ENCODE data around the gene GPR142.

GPR142 gene

DNA sequence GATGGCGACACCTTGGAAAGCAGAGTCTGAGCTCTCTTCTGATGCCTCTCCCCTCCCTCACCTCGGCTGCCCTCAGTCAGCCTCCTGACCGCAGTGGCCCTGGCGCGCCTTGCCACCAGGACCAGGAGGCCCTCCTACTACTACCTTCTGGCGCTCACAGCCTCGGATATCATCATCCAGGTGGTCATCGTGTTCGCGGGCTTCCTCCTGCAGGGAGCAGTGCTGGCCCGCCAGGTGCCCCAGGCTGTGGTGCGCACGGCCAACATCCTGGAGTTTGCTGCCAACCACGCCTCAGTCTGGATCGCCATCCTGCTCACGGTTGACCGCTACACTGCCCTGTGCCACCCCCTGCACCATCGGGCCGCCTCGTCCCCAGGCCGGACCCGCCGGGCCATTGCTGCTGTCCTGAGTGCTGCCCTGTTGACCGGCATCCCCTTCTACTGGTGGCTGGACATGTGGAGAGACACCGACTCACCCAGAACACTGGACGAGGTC lies 4.4 kb downstream of the GPR142 start:
- DNase-seq (ENCODE audit: low read depth) = no peak

DNA sequence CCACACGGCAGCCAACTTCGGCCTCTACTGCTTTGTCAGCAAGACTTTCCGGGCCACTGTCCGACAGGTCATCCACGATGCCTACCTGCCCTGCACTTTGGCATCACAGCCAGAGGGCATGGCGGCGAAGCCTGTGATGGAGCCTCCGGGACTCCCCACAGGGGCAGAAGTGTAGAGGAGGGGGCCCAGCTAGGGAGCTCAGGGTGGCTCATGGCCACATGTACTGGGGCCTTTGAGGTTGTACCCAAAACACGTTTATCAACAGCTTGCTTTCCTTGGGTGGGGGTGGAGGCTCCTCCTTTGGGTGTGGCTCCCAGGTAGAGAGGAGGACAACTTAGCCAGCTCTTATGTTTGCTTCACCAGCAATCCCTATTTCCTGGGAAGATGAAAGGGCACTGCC lies 5.1 kb downstream of the GPR142 start:
- DNase-seq (ENCODE audit: low read depth) = no peak

DNA sequence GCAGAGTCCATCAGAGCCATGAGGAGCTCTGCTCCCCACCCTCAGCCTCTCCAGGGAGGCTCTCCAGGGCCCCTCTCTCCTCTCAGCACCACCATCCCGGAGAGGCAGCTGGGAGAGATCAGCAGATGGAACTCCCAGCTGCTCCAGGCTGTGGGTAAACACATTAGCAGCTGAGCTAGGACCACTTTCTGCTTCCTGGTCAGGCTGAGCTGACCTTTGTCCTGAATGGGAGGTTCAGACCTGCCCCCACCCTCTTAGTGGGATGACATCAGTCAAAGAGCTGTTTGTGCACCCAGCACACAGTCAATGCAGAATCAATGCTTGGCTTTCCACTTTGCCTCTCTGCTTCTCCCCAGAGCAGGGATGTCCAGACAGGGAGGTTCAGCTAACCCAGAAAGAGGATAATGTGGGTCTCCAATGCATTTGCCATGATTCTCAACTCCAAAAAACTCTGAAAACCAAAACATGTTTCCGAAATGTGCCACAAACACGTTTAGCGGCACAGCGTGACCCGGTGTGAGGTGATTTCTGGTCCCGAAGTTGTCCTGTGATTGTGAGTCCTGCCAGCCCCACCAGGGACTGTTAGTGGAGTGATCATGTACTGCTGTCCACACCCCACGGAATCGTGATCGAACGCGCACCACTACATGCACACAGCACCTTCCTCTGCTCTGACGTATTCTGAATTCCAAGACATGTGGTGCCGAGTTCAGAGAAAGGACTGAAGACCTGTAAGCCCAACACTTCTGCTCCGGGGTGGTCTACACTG lies 6.7 kb downstream of the GPR142 start:
- no peak for DNase-seq (ENCODE audit: low read depth)

DNA sequence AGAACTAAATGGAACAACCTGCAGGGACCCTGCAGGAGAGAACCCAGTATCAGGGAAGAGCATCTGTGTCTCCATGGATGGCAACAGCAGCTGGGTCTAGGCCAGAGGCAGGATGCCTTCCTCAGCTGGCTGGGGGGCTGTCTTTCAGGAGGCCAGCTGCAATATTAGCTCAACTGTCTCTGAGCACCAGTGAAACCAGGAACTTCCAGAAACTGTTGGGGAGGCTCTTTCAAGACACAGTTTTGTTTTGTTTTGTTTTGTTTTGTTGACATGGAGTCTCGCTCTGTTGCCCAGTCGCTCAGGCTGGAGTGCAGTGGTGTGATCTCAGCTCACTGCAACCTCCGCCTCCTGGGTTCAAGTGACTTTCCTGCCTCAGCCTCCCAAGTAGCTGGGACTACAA lies 7.6 kb downstream of the GPR142 start:
- DNase-seq (ENCODE audit: low read depth) = no peak

DNA sequence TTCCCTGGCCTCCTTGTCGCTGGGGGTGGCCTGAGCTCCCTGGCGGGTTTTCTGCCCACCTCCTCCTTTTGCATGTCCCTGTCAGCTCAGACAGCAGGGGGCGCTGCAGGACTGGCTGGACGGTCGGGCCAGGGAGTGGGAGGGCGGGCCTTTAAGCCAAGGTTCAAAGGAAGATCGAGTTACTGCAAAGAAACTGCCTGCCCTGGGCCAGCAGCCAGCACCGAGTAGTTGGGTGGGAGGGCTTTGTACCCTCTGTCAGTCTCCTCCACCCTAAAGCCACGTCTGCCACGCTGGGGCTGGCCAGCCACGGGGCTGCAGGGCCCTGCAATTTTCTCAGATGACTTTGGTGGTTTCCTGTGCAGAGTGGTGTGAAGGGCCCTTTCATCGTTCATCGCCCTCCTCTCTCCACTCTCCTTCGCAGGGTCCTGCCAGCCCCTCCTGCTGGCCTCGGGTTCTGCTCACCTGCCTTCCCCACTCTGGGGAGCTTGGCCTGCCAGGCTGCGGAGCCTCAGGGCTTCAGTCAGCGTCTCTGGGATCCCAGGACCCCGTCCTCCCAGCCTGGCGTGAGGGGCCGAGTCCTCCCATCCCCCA lies 12.3 kb downstream of the GPR142 start:
- peak; percentile 26 for DNase-seq (ENCODE audit: low read depth)

DNA sequence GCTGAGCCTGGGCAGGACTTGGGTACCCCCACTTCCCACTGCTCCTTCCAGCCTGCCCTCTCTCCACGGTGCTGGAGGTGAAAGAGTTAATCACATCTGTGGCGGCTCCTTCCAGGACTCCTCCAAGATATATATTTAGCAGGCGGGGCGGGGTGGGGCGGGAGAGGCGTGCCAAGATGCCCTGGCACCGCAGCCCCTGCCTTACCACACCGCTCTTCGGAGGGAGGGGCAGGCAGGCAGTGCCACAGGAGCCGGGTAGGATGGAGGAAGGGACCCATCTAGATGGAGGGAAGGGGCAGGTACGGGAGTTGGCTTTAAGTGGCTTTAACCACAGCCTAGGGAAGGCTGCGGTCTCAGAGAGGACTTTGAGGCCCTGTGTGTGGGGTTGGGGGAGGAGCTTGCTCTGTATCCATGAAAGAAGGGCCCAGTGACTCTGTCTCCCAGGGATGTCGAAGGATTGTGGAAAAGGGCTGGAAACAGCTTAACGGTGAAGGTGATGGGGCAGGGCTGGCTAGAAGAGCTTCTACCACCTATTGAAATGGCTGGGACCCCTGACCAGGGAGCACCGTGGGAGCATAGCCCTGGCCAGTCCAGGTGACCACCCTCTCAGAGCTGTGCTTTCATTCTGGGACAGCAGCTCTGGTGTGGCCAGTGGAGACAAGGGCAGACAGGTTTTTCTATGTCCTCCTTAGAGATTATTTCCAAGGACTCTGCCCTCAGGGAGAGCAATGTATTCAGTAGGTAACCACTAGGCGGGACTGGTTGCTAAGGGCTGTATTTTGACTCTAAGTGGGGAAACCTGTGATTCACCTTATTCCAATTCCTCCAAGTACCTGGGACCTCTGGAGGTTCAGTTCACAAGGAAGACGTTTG lies 13.0 kb downstream of the GPR142 start:
- no peak for DNase-seq (ENCODE audit: low read depth)

DNA sequence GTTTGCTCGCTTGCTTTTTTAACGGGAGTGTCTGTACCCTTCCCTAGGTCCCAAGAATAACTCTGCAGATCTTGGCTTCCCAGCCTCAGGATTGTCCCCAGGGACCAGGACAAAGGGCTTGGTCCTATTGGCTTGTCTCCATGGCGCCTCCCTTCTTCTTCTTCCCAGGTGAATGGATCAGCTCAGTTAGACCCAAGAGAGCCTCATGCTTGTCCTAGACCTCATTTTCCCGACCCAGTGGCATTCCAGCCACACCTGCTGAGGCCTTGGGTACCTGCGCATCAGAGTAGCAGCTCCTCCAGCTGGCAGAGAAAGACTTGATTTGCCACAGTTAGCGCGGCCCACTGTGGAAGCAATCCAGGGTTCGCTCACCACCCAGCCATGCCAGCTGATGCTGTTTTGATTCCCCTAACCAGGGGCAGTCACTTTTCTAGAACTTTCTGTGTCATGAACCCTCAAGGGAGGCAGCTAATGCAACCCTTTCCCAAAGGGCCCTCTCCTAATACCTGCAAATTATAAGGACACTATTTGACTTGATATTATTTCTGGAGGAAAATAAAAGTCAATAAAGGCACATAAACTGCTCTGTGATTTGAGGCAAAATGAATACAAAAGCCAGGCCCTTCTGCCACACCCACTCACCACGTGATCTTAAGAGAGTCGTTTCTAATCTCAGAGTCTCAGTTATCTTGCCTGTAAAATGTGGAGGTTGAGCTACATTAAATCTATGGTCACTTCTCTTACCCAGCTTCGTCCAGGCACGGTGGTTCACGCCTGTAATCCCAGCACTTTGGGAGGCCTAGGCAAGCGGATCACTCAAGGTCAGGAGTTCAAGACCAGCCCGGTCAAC lies 13.9 kb downstream of the GPR142 start:
- DNase-seq (ENCODE audit: low read depth) = no peak

DNA sequence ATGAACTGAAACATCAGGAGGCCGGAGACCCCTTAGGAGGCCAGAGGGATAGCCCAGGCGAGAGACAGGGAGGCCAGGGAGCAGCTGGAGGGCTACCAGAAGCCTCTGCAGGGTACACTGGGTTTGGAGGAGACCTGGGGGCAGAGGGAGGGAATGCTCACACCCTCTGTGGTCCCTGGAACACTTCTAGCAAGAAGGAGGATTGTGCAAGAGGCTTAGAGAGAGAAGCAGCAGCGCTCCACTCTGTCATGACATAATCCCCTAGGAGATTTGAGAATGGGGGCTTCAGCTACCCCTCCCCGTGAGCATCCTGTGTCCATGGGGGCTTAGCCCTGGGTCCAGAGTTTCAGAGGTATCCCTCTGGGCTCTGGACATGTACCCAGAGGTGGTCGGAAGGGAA lies 15.8 kb downstream of the GPR142 start:
- no peak for DNase-seq (ENCODE audit: low read depth)

DNA sequence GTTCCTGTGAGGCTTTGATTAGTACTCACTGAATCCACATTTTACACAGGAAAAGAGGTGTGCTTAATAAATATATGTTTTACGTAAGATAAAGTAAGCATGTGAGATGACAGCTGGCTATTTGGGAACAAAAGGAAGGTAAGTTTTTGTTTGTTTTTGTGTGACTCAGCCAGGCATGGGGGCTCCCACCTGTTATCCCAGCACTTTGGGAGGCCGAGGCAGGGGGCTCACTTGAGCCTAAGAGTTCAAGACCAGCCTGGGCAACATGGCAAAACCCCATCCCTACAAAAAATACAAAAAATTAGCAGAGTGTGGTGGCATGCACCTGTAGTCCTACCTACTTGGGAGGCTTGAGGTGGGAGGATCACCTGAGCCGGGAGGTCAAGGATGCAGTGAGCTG lies 17.9 kb downstream of the GPR142 start:
- DNase-seq (ENCODE audit: low read depth) = no peak

DNA sequence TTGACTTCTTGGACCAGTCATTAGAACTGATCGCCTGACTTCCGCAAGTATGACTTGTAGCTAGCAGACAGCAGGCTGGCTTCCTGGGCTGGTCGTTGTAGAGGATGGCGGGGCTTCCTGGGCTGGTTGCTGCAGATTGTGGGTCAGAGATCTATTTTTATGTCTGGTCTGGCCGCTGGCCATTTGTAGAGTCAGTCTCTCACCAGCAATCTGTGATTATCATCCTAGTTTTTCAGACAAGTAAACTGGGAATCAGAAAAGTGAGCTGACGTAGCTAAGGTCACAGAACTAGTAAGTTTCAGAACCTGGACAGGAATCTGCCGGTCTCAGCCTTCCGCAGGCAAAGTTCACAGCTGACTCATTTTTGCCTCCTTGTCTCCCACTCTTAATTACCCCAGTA lies 19.1 kb downstream of the GPR142 start:
- peak; percentile 19 for DNase-seq (ENCODE audit: low read depth)

DNA sequence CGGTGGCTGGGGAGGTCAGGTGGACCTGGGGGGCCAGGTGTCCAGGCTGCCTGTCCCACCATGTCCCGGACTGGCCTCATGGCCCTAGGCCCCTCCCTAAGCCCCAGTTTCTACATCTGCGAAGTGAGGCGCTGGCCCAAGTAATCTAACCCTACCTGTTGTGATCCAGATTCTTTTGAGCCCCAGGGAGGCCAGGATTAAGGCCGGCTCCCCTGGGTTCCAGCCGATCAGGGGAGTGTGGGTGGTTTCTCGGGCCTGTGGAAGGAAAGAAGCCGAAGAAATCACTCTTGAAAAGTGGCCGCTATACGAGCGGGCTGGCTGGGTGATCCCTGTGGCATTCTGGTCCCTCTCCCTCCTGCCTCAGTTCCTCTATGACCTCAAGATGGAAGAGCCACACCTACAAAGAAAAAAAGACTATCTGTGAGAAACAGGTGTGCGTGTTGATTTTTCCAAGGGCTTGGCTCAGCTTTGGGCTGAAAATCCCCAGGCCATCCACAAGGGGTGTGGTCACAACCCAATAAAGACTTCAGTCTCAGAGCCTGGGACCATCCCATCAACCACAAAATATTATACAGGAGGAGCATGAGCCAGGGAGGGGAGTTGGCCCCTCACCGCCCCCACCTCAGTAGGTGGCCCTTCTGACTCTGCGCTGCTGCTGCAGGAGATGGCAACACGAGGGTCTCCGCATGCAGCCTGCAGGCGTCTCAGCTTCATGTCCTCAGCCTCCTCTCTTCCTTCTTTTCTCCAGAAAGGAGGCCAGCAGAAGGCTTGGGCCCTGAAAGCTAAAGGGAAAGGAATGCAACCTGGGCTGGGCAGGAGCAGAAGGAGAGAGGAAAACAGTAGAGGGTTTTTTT lies 20.3 kb downstream of the GPR142 start:
- DNase-seq (ENCODE audit: low read depth) = no peak

DNA sequence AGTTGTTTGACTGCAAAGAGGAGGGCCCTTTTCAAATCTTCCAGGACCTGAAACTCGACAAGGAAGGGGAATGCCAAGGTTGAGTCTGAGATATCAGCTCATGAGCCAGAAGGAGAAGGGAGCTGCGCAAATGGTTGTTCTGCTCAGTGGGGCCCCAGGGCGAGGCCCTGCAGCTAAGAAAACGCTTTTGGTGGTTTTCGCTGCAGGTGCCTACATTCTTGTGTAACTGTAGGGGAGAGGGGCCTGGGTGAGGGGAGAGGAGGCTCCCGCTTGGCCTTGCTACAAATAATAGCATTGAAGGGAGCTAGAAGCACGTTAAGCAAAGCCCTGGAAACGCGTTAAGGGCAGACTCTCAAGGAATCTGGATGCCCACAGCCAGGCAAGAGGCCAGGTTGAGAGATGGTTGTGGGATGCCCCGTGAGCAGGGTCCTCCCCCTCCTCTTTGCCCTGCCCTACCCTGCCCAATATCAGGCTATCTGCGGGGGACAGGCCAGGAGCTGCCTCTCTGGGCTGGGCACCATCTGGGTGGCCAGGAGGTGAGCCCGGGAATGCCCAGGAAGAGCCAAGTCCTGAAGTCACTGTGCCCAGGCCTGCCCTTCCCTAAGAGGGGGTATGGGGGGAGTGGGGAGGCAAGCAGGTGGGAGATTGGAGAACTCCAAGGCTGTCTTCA lies 21.9 kb downstream of the GPR142 start:
- no peak for DNase-seq (ENCODE audit: low read depth)

DNA sequence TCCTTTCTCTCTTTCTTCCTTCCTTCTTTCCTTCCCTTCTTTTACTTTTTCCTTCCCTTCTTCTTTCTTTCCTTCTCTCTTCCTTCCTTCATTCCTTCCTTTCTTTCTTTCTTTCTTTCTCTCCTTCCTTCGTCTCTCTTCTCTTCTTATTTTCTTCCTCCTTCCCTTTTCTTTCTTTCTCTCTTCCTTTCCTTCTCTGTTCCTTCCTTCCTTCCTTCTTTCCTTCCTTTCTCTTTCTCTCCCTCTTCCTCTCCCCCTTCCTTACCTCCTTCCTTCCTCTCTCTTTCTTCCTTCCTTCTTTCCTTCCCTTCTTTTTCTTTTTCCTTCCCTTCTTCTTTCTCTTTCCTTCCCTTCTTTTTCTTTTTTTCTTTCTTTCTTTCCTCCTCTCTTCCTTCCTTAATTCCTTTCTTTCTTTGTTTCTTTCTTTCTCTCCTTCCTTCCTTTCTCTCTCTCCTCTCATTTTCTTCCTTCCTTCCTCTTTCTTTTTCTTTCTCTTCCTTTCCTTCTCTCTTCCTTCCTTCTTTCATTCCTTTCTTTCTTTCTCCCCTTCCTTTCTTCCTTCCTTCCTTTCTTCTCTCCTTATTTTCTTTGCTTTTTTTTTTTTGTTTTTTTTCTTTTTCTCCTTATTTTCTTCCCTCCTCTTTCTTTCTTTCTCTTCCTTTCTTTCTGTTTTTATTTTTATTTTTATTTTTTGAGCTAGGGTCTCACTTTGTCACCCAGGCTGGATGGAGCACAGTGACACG lies 22.8 kb downstream of the GPR142 start:
- no peak for DNase-seq (ENCODE audit: low read depth)

DNA sequence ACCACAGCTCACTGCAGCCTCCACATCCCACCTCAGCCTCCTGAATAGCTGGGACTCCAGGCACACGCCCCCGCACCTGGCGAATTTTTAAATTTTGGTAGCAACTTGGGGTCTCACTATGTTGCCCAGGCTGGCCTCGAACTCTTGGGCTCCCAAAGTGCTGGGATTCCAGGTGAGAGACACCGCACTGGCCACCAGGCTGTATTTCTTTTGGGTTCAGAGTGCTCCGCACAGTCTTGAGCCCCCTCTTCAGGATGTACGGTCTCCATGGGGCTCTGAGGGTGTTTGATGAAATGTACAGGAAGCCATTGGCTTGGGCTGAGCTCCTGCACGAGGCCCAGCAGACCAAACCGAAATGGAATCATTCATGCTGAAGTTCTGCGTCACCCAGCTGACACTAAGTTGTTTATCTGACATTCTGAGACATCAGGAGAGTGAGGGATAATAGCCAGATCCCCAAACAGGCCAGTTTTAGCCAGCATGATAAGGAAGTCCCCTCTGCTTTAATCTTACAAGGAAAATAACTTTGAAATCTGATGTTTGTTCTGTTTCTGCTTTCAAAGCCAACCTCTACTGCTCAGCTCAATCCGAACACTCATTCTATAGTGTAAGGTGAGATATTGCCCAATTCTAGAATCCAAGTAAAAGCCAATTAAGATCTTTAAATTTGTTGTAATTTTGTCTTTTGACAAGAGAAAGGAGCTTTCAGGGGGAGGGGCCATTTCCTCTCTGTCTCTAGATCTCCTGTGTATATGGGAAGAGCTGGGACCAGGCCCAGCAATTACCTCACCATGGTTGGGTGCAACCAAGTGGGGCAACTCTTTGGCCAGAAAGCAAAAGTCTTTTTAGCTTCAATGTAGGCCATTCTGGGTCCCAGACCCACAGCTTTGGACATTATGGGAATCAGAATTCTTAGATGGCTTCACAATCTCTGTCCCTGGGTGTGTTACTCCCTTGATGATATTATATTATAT lies 23.7 kb downstream of the GPR142 start:
- DNase-seq (ENCODE audit: low read depth) = no peak

DNA sequence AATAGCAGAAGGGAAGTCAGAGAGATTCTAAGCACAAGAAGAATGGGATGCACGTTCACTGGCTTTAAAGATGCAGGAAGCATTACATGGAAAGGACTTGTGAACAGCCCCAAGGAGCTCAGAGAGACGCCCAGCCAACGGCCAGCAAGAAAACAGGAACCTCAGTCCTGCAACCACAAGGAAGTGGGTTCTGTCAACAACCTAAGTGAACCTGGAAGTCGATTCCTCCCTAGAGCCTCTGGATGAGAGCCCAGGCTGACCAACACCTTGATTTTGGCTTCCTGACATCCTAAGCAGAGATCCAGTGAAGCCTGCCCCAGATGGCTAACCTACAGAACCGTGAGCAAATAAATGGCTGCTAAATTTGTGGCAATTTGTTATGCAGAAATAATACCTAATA lies 24.5 kb downstream of the GPR142 start:
- no peak for DNase-seq (ENCODE audit: low read depth)

DNA sequence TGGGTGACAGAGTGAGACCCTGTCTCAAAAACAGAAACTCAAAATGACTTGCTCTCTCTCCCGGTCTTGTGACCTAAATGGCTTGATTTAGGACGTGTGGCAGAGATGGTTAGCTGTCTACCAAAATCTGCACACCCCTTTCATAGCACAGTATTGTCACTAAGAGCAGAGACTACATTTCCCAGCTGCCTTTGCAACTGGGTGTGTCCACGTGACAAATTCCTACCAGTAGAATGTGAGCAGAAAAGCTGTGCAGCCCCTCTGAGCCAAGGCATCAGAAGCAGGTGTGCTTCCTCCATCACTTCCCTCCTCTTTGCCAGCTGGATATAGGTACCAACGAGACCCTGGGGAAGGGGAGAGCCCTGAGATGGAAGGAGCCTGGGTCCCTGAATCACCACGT lies 25.5 kb downstream of the GPR142 start:
- DNase-seq (ENCODE audit: low read depth) = no peak

DNA sequence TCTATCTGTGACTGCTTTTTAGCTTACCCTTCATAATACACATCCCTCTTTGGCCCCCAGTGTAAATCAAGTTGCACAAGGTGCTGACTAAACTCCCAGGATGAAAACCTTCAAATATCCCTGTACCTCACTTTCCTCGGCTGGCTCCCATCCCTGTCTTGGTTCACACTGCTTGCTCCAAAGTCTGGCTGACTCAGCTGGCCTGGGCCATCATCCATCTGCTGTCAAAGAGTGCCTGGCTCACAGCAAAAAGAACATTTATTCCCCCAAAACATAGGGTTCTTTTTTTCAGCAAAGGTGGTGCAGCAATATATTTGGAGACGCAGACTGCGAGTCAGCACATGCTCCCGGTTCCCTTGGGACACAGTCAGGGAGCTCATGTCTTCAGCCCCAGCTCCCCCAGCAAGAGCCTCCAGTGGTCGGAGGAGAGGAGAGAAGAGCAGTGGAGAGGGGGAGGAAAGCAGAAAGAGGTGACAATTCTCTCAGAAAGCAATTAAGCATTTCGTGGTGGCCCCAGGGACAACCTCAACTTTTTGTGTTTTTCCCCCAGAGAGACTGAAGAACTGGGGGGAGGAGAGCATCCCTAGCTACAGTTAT lies 26.1 kb downstream of the GPR142 start:
- DNase-seq (ENCODE audit: low read depth) = no peak

Measured in stromal cell of bone marrow (primary cell).